Brain pericyte (primary cell): ENCODE data around the gene GAL3ST2.
"Not testable (repeated sequence)": the region's sequence is repeated elsewhere in the genome, so short reads cannot be mapped to it uniquely, and the experiment has no call there.

Experiments used
- DNase-seq: peaks from one replicate; pipeline ENCODE4 v3.0.0-alpha.2; 2012; ENCODE audit warnings: low read depth, low spot score

GAL3ST2 gene

GRCh38 chr2:241776336-241777169 is at the start of gene GAL3ST2:
GAL3ST2 (plus strand) TSS chr2:241776822; CDS start chr2:241776956, 134 bp downstream.
- DNase-seq = no peak

DNA sequence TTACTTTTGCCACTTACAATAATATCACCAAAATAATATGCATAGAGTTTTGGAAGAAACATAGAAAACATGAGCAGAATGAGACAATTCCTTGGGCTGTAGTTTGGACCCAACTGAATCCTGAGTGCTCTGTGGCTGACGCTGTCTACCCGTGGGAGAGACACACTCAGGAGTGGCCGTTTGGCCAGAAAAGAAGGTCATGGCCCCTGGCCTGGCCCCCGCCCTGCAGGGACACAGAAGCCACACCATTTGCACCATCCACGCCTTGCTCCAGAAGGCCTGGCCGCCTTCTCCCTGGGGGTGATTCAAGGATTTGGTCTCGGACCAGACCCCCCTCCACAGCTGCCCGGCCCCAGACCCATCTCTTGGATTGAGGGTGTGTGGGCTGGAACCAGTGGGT is 48.6 kb upstream of the GAL3ST2 start:
- DNase-seq = no peak

- DNase-seq = no peak
These were observed 48.0 kb upstream of the GAL3ST2 start for GRCh38 chr2:241728627-241729026.

- DNase-seq = no peak
These were observed 46.8 kb upstream of the GAL3ST2 start for GRCh38 chr2:241729868-241730267.

DNA sequence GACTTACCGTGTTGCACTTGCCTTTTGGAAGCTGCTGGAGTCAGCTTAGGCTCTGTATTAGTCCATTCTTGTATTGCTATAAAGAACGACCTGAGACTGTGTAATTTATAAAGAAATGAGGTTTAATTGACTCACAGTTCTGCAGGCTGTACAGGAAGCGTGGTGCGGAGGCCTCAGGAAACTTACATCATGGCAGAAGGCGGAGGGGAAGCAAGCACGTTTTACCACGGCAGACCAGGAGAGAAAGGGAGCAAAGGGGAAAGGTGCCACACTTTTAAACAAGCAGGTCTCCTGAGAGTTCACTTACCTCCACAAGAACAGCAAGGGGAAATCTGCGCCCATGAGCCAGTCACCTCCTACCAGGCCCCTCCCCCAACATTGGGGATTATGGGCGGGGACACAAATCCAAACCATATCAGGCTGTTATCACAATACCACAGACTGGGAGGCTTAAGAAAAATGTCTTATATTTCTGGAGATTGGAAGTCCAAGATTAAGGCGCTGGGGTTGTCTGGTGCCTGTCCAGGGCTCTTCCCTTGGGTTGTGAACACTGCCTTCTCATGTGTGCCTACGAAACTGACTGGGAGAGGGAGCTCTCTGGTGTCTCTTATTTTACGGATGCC is 45.8 kb upstream of the GAL3ST2 start:
- no peak for DNase-seq

DNA sequence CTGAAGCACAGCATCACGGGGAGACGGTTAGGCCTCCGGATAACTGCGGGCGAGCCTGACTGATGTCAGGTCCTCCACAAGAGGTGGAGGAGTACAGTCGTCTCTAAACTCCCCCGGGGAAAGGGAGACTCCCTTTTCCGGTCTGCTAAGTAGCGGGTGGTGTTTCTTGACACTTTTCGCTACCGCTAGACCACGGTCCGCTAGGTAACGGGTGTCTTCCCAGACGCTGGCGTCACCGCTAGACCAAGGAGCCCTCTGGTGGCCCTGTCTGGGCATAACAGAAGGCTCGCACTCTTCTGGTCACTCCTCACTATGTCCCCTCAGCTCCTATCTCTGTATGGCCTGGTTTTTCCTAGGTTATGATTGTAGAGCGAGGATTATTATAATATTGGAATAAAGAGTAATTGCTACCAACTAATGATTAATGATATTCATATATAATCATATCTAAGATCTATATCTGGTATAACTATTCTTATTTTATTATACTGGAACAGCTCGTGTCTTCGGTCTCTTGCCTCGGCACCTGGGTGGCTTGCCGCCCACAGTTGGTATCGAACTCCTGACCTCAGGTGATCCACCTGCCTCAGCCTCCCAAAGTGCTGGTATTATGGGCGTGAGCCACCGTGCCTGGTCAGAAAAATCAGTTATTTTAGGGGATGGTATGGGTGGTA is 44.0 kb upstream of the GAL3ST2 start:
- not testable (repeated sequence) for DNase-seq

DNA sequence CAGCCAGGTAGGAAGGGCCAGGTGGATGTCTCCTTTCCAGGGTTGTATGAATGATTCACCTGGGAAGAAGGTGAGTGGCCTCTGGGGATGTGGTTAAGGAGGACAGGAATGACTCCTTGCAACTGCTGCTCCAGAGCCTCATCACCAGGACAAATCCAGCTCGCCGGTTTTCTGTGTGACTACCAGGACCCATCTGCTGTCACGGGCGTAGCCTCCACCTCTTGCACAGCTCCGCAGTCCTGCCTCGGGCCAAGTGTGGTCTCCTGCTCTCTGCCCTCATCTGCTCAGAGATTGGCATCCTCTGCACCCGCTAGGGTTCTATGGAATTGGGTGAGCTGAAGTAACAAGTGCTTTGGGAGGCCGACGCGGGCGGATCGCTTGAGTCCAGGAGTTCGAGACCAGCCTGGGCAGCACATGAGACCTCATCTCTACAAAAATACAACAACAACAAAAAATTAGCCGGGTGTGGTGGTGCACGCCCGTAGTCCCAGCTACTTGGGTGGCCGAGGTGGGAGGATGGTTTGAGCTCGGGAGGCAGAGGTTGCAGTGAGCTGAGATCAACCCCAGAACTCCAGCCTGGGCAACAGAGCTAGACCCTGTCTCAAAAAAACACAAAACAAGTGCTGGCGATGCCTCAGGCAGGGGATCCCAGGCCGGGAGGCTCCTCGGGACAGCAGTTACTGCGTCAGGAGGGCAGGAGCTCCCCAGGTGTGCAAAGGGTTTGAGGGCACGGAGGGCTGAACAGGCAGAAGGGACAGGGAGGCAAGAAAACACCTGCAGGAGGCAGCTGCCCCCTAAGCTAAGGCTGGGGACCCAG is 43.0 kb upstream of the GAL3ST2 start:
- no peak for DNase-seq

GRCh38 chr2:241734208-241734466 is 42.5 kb upstream of the GAL3ST2 start:
- DNase-seq = no peak

GRCh38 chr2:241734467-241735208 is 42.0 kb upstream of the GAL3ST2 start, which contains the start of gene D2HGDH:
D2HGDH (plus strand) TSS chr2:241734630; CDS start chr2:241735225, 595 bp downstream.
- DNase-seq = no peak

- no peak for DNase-seq
These were observed 40.5 kb upstream of the GAL3ST2 start for GRCh38 chr2:241736111-241736510.

GRCh38 chr2:241738040-241738686 is 38.5 kb upstream of the GAL3ST2 start:
- no peak for DNase-seq

- no peak for DNase-seq
These were observed 37.4 kb upstream of the GAL3ST2 start for GRCh38 chr2:241739177-241739576.

DNA sequence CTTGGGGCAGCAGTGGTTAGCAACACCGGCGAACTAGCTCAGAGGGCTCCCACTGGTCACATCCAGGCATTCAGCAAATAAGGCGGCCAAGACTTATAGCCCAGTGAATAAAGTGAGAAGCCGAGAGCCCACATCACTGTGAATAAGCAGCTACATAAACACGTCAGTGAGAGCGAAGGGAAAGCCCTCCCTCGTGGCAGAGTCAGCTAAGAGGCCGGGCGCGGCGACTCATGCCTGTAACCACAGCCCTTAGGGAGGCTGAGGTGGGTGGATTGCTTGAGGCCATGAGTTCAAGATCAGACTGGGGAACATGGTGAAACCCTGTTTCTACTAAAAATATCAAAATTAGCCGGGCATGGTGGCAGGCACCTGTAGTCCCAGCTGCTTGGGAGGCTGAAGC is 37.0 kb upstream of the GAL3ST2 start:
- no peak for DNase-seq

DNA sequence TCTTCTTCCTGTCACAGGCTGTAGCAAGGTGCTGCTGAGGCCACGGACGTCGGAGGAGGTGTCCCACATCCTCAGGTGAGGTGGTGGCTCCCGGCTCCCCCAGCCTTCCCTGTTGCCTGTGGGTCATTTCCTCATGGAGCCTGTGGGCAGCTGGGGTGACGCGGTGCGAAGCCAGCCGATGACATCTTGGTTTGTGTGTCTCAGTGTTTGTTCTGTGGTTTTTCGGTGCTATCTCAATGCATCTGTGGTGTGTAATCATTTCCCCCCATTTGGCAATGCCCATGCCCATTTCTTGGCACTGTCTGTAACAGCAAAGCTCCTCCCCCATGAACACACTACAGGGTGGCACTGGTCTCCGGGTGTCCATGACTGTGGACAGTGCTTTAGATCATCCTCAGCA is 35.6 kb upstream of the GAL3ST2 start:
- DNase-seq = no peak

- DNase-seq = no peak
These were observed 34.2 kb upstream of the GAL3ST2 start for GRCh38 chr2:241742320-241742939.

- not testable (repeated sequence) for DNase-seq
These were observed 33.6 kb upstream of the GAL3ST2 start for GRCh38 chr2:241743008-241743407.

DNA sequence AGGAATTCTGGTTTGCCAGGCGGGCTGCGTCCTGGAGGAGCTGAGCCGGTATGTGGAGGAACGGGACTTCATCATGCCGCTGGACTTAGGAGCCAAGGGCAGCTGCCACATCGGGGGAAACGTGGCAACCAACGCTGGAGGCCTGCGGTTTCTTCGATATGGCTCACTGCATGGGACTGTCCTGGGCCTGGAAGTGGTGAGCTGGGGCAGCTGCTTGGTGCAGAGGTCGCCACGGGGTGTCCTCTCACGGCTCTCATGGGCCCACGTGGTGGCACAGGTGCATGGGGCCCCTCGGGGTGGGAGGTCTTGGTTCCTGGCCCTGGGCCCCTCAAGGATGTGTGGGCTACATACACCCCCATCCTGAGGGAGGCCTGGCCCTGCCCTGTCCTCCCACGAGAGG is 33.0 kb upstream of the GAL3ST2 start:
- no peak for DNase-seq

DNA sequence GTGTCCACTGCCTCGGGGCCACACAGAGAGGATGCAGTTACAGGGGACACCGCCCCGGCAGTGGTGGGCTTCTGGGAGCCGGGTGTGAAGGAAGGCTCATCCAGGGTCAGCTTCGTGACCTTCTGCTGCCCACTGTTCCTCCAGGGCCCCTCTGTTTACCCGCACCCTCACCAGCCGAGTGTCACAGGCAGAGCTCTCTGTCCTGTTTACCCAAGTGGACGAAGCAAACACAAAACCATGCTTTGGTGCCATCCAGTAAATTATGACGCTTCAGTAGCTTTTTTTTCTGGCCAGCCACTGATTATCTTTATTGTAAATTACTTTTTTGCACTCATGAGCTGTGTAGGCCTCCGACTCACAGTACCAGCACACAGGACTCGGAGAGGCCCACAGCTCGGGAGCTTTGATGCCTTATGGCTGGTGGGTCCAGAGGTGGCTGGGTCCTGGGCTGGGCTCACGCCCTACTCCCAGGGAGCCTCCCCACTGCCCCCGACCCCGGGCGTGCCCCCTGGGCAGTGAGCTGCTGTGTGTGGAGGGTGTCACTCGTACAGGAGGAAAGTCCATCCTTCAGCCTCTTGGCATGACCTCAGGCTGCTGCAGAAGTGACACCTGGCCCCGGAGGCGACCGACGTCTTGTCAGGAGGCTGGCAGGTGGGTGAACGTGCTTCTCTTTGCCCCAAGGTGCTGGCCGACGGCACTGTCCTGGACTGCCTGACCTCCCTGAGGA is 32.4 kb upstream of the GAL3ST2 start:
- DNase-seq = no peak

DNA sequence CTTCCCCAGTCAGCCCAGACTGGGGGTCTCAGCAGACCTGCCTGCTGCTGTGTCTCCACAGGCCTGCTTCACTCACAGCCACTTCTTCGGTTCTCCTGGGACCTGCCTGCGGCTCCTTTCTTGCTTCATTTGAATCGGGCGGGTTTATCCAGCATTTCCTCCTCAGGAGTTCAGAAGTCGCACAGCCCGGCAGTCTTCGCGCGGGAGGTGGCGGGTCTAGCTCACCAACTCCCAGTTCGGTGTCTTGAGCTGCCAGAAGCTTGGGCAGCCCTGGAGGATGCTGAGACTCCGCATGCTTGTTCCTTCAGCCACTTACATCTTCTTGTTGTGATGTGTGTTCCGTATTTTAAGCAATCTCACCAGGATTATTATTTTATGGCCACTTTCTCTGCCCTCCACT is 31.3 kb upstream of the GAL3ST2 start:
- no peak for DNase-seq

DNA sequence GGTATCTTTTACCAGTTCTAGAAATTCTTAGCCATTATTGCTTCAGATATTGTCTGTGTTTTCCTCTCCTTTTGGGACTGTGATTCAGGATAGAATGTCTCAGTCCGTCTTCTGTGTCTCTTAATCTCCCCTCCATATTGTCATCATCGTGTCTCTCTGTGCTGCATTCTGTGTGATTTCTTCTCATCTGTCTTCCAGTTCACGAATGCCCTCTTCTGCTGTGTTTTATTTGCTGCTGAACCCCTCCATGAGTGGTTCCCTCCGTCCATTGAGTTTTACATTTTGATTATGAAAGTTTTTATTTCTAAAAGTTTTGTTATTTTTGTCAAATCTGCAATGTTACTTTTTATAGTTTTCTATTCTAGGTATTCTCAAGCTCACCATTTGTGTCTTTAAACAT is 30.5 kb upstream of the GAL3ST2 start:
- DNase-seq = no peak
